NCI-H2227 treated with DMSO at 0.1 percent for 48 hours (cell line): Measurements from ENCODE around the gene LAMB4.
"Not testable (repeated sequence)": the region's sequence is repeated elsewhere in the genome, so short reads cannot be mapped to it uniquely, and the experiment has no call there.

ENCODE experiments used
- DNase-seq: peaks from one replicate; lab custom pipeline; 2025; lab: John Stamatoyannopoulos, UW

Gene LAMB4

GRCh38 chr7:108044345-108044744 is 85.8 kb downstream of the LAMB4 start:
- no peak for DNase-seq

- no peak for DNase-seq
These were observed 91.2 kb downstream of the LAMB4 start for GRCh38 chr7:108038986-108039385.

GRCh38 chr7:108037741-108038140 is 92.4 kb downstream of the LAMB4 start:
- no peak for DNase-seq

GRCh38 chr7:108037140-108037539 is 93.0 kb downstream of the LAMB4 start:
- DNase-seq = no peak

GRCh38 chr7:108034586-108034985 is 95.6 kb downstream of the LAMB4 start:
- DNase-seq = no peak

GRCh38 chr7:108033776-108034497 is 96.2 kb downstream of the LAMB4 start:
- DNase-seq = no peak

GRCh38 chr7:108033309-108033708 is 96.9 kb downstream of the LAMB4 start:
- not testable (repeated sequence) for DNase-seq

- no peak for DNase-seq
These were observed 99.6 kb downstream of the LAMB4 start for GRCh38 chr7:108030516-108030915.

GRCh38 chr7:108029034-108029433 is 101.1 kb downstream of the LAMB4 start:
- no peak for DNase-seq

- no peak for DNase-seq
These were observed 102.0 kb downstream of the LAMB4 start for GRCh38 chr7:108028111-108028510.

- no peak for DNase-seq
These were observed 102.9 kb downstream of the LAMB4 start for GRCh38 chr7:108027239-108027638.

- no peak for DNase-seq
These were observed 103.5 kb downstream of the LAMB4 start for GRCh38 chr7:108026647-108027046.

- no peak for DNase-seq
These were observed 104.0 kb downstream of the LAMB4 start for GRCh38 chr7:108026116-108026515.

GRCh38 chr7:108024538-108024937 is 105.6 kb downstream of the LAMB4 start:
- DNase-seq = no peak

GRCh38 chr7:108020585-108020984 is 109.6 kb downstream of the LAMB4 start:
- no peak for DNase-seq

- DNase-seq = no peak
These were observed 111.5 kb downstream of the LAMB4 start for GRCh38 chr7:108018668-108019067.

- DNase-seq = no peak
These were observed 112.4 kb downstream of the LAMB4 start for GRCh38 chr7:108017776-108018151.

- DNase-seq = peak; percentile 97
These were observed 113.1 kb downstream of the LAMB4 start for GRCh38 chr7:108016841-108017775.

- no peak for DNase-seq
These were observed 114.4 kb downstream of the LAMB4 start for GRCh38 chr7:108015740-108016139.

- DNase-seq = no peak
These were observed 115.1 kb downstream of the LAMB4 start for GRCh38 chr7:108014747-108015682.

GRCh38 chr7:108014215-108014614 is 115.9 kb downstream of the LAMB4 start:
- no peak for DNase-seq
